GM19463 (cell line): Measurements from ENCODE around the gene C6.
"Not testable (repeated sequence)": the region's sequence is repeated elsewhere in the genome, so short reads cannot be mapped to it uniquely, and the experiment has no call there.

ENCODE experiments used
- ATAC-seq: cut with Tn5 transposase; IDR thresholded peaks from one replicate; pipeline ENCODE4 v1.9.1; 2021; ENCODE audit warnings: mild to moderate bottlenecking, moderate library complexity; ENCODE audit not compliant: unreplicated experiment

C6 gene

DNA sequence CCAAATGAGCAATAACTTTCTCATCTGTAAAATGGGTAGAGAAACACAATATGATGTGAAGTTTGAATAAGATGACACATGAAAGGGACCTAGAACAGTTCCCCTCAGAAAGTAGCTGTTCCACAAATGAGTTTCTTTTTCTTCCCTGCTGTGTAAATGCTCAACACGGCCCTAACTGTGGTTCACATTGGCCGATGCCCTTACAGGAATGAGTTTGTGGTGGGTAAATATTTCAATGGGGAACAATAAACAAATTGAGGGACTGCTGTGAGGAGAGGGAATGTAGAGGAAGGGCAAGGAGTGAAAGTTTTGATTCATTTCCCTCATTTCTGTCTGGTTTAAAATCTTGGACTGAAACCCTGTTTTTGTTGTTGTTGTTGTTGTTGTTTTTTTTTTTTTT is 12.8 kb downstream of the C6 start:
- ATAC-seq, result no peak

DNA sequence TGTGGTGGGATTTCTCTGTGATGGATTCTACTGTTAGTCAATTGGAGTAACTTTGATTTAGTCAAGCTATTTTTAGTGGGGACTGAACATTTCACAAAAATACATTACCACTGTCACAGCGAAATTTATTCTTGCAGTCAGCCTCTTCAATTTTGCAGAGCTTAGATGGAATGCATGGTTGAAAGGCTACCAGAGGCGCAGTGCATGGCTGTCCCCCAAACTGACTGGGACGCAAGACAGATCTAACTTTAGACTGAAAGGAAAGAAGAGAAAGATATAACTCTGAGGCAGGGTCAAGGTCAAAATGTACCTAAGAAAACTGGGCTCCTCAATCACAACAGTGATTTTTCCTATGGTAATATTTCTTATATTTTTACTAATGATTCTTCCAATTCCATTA is 13.7 kb downstream of the C6 start:
- no peak for ATAC-seq

DNA sequence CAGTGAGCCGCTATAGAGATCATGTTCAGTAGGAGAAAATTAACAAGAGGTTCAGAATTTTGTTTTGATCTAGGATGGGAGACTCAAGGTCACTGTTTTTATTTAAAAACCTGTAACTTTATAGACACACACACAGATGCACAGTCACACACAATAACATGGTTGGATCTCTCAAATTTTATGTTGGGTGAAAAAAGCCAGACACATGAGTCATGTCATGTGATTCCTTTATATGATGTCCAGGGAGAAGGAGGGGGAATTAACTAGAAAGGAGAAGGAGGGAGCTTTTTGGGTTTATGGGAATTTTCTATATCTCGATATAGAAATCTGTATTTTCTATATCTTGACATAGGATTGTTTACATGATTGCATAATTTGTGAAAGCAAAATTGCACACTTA is 17.1 kb downstream of the C6 start:
- ATAC-seq, result no peak

DNA sequence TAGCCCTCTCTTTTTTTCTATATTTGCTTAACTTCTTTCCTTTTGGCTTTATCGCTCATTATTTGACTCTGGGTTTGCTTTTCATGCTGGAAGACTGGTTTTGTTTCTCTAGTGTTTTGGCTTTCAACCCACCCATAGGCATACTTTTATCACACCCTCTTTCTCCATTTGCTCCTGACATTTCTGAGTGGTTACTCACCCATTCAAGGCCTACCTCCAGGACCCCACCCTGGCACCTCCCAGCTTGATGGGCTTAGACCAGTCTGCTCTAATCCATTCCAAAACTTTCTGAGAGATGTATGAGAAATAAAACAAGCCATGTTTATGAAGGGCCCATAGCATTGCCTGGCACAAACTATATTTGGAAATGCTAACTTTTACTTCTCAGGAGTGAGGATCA is 18.1 kb downstream of the C6 start:
- no peak for ATAC-seq

DNA sequence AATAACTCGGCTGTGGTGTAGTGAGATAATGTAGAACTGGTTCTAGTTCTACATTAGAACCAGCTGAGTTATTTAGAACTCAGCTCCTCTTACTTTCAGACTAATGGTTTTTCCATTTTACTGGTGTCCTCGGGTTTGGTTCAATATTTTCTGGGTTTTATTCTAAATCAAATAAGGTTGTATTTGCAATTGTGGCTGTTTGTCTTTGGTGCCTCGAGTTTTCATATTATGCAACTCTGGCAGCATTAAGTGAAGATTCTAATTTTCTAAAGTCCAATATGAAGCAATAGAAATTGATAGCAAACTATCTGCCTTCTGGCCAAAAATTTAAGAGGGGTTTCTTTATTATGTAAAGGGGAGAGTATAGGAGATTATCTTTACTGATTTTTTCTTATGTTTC is 19.0 kb downstream of the C6 start:
- ATAC-seq, result no peak

DNA sequence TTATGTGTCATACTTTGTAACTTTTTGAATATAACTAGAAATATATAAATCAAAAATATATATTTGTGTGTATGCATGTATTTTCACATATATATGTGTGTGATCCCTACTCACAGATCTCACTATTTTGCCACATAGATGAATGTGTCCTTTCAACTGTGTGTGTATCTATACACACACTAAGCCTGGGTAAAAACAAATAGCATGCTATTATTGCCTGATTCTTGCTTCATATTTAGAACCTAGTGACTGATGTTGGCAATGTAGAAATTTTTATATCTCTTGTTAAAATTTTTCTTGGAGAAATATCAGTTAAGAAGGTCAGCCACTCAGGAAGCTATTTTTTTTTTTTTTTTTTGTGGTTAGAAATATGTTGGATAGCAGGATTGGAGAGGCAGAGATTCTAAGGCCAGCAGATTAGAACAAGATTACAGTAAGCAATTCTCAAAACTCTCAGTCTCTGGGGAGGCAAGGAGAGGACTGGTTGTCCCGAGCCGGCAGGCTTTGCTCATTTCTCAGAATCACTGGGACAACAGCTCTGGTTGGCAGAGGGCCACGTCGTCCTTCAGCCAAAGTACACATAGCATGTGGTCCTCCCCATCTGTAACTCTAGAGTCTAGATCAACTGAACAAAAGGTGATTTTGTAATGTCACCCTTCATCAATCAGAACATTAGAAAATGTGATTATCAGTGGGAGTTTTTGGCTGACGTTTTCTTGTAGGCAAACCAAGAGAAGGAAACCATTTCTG is 19.7 kb downstream of the C6 start:
- ATAC-seq, result no peak

DNA sequence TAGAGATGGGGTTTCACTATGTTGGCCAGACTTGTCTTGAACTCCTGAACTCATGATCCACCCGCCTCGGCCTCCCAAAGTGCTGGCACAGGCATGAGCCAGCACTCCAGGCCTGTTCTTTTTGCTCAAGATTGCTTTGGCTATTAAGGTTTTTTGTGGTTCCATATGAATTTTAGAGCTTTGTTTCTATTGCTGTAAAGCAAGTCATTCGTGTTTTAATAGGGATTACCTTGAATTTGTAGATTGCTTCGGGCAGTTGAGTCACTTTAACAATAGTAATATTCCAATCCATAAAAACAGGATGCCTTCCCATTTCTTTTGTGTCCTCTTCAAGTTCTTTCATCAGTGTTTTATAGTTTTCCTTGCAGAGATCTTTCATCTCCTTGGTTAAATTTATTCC is 22.1 kb downstream of the C6 start:
- no peak for ATAC-seq

DNA sequence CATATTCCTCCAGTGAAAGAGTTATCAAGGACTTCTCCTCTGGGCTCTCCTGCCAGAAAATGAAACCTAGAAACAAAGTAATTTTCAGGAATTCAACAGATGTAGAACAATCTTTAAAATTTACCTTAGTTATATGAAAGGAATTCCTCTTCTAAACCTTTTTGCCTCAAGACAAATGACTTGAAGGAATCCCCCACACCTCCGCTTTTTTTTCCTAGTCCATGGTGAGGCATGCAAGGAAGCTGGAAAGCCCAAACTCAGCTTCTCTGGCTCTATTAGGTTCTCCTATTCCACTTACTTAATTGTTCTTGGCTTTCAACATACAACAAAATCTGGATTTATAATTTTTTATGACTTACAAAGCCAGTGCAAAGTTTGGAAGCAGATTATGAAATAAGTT is 27.2 kb downstream of the C6 start:
- ATAC-seq, result no peak

DNA sequence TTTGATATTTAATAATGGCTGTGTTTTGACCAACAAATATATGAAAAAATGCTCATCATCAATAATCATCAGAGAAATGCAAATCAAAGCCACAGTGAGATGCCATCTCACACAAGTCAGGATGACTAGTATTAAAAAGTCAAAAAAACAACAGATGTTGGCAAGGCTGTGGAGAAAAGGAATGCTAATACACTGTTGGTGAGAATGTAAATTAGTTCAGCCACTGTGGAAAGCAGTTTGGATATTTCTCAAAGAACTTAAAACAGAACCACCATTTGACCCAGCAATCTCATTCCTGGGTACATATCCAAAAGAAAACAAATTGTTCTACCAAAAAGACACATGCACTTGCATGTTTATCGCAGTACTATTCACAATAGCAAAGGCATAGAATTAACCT is 30.0 kb downstream of the C6 start:
- not testable (repeated sequence) for ATAC-seq

DNA sequence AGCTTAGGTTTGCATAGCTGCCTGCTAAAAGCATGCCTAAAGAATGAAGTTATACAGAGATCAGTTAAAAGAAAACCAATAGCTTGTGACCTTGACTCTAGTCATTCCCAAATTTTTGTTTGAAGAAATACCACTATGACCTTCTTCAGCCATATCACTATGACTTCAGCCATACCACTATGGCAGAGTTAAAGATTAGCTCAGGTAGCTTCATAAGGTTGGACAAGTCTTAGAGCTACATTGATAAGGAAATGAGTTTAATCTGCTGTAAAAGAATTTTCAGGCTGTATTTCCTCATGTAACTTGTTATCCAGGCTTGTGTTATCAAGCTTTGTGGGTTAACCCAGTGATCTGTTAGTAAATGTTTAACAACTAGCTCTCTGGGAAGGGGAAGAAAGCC is 30.7 kb downstream of the C6 start:
- ATAC-seq, result no peak

DNA sequence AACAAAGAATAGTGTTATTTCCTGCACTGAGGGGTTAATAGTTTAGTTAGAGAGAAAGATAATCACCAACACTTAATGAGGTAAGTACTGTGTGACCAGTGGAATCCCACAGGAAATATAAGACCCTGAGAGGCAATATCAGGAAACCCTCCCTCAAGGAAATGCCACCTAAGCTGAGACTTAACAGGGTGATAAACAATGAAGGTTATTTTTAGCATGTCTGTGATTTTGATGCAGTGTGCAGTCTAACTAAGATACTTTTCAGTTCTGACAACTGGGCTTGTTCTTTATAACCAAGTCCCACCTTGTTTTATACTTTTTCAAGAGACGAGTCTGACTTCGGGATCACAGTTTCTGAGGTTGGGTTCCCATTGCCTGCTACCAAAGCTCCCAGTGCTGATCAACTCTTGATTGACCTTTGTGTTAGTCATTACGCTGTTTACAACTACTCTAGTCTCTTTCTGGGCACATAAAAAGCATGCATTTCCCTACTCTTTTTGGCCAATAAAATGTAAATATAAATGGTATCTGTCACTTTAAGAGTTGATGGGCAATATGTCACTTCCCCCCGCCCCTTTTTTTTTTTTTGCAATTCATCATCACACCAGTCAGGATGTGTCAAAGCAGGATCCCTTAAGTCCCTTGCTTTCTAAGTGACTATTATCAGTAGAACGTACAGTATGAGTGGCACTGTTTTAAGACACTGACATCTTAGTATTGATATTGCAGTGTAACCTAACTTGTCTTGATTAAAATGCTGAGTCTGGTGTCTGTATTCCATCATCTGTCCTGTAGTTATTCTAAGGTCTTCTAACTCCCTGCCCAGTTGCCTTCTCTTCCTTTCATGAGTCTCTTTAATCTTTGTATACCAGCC is 31.4 kb downstream of the C6 start:
- no peak for ATAC-seq

DNA sequence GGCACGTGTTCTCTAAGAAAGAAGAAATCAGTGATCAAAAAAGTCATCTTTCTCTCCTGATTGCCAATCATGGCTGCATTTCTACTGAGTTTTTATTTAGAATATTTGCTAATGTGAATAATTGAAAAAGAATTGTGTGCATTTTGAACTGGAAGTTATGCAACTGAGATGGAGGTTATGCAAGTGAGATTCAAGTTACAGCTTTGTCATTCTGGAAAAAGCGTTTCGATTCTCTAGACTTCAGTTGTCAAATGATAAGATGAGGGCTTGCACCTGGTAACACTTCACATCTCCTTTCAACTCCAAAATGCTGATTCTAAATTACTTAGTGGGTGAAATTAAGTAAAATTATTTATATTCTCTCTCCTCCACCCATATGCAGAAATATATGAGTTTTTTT is 36.4 kb downstream of the C6 start:
- ATAC-seq, result no peak

DNA sequence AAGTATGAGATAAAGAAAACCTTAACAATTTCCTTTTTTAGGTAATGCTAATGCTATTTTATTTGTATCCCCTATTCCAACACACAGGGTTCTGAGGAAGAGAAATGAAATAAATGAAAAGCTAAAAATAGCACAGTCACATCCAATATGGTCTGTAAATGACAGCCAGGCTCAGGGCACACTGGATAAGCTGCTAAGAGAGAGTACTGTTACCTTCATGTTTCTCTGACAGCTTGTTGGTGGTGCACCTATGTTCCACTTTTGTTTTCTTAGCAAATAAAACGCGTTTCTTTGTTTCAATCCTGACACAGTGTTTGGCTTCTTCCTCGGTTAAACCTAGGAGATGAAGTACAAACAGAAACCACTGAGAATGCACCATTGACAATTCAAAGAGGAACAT is 41.3 kb downstream of the C6 start:
- no peak for ATAC-seq

DNA sequence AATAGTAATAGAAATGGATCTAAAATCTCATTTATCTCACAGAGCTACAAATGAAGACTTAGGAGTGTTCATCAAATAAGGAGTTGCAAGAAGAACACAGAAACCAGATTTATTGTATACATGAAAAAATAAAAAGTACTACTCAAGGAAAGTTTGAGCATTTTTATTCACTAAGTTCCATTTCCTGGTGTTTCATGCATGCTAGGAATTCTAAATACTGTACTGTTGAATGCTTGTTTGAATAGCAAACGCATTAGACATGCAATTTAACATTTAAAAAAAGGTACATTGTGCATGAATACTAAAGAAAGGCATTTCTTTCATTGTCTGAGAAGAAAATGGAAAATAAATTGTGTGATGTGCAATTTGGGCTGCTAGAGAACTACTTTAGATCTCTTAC is 52.1 kb downstream of the C6 start:
- ATAC-seq, result no peak

DNA sequence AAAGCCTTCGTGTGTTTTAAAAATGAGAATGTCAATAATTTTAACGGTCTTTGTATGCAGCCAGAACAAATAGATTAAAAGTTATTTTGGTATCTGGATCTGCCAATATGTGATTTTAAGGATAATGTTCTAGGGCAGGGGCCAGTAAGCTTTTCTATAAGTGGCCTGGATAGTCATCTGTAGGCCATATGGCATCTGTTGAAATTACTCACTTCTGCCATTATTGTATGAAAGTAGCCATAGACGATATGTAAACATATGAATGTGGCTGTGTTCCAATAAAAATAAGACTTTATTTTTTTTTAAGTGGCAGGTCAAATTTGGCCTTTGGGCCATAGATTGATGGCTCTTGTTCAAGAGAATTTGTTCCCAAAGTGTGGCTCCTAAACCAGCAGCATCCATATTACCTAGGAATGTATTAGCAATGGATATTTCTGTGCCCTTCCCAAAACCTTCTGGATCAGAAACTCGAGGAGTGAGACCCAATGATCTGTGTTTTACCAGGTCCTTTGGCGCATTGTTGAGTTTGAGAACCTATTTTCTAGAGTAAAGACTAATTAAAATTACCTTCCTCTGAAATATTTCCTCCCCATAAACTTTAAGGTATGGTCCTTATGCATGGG is 55.9 kb downstream of the C6 start:
- no peak for ATAC-seq

DNA sequence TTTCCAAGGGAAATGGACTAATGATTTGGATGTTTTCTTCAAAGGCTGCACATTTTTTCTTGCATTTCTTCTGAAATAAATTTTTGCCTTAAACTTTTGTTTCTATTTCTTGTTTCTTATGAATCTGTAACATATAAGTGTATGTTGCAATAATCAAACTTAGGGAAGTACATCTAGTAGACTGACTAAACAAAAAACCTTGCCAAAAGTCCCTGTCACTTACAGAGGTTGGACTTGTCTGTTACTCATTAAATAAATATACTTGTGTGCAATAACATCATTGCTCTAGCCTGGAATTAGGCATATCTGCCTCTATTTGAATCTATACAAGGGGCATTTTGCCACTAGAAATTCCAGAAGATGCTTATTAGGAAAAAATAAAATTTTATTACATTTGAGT is 56.6 kb downstream of the C6 start:
- no peak for ATAC-seq

DNA sequence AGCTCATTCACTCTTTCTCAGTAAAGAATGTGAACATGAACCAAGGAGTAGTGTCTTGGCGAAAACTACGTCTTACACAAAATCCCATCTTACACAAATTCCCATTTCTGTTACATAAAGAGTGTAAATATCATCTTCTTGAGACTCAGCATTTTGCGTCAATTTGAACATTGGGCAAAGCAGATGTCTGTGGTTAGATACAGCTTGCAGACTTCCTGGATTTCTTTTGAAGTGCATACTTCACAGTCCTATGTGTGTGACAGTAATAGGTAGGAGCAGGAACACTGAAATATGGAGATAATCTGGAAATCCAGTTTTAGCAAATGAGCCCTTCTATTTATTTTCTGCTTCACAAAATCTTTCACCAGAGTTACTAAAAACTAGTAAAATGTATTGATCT is 58.8 kb downstream of the C6 start:
- no peak for ATAC-seq

DNA sequence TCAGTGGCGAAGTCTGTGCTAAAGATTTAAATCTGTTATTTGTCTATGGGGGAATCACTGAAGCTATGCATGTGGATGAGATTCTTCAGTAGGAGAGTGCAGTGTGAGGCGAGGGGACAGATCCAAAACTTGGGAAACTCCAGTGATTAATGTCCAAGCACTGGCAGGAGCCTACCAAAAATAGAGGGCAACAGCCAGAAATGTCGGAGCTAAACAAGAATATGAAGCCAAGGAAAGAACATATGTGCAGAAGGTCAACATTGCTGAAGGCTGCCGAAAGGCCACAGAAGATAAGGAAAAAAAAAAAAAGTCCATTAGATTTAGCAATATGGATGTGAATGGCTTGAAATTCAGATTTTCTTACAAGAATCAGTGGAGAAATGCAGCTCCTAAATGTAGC is 61.8 kb downstream of the C6 start:
- ATAC-seq, result no peak

DNA sequence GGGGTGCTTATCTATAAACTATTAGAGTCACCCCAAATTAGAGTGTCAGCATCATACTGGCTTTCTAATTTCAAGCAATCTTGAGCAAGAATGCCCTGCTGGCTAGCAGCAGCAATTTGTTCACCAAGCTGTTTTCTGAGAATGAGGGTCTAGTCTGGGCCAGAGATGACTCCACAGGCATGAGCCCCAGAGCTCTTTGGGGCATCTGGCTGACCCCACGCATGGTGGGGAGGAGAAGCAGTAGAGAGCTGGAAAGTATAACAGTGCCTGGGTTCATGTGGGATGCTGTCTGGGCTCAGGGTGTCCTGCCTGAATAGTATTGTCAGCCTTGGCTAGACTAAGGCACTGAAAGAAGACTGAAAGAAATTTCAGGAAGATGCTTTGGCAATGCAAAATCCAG is 64.9 kb downstream of the C6 start:
- ATAC-seq, result no peak

DNA sequence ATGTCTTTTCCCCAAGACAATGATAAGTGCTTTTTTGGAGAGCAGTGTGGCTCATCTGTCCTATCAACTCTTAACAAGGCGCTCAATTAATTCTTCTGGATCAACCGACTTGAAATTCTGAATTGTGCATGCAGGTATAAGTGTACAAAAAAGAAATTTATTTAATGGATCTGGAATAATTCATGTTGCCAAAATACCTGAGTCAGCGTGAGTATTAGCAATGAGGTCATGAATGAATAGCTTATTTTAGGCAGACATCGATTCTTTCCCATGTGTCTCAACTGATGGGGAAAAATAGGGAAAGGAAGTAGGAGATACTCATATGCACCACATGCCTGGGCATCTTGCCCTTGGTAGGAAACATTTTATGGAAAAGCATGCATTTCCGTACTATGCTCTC is 68.0 kb downstream of the C6 start:
- no peak for ATAC-seq

DNA sequence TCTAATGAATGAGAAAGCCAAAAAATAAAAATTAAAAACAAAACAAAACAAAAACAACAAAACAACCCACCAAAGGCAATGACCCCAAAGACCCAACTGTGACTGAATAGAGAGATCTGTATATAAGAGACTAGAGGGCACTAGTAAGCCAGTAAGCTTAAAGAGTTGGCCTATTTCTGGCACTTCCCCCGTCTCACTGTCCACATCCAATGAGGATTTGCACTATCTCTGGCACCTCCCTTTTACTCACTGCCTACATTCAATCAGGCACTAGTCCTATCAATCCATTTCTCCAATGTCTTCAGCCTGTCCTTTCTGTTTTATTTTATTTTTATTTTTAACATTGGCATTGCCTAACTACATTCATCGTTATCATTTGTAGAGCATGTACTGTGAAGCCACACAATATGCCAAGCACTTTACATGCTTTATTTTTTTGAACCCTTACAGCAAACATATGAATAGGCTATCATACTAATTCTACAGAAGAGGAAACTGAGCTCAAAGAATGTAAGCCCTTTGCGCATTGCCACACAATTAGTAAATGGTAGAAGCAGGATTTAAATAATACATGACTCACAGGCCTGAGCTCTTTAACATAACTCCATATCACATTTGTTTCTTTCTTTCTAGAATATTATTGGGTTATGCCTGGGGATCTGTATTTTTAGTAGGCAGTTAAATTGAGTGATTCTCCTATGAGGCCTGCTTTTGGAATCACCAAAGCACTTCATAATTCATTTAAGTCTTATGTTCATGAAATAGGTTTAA is 70.0 kb downstream of the C6 start:
- ATAC-seq, result no peak
